RWPE1 (cell line): Measurements from ENCODE around the gene GSTT2.
"Not testable (repeated sequence)": the region's sequence is repeated elsewhere in the genome, so short reads cannot be mapped to it uniquely, and the experiment has no call there.

Experiments
- CTCF ChIA-PET: fragments of 350-600 bp; sonication (Branson Sonifier 250); formaldehyde crosslinking; extraction: SDS; loops from one replicate; lab custom pipeline; 2021; lab: Yijun Ruan, JAX
- POLR2A ChIA-PET: fragments of 400-600 bp; formaldehyde crosslinking; extraction: SDS; loops from one replicate; lab custom pipeline; 2020; ENCODE audit warnings: antibody characterized with exemption; ENCODE audit not compliant: low non-redundant PET; lab: Yijun Ruan, JAX
- DNase-seq: peaks from one replicate; pipeline ENCODE4 v3.0.0; 2012; ENCODE audit warnings: low spot score
- H3K27ac ChIP-seq: fragments of 450-650 bp; 2 replicates; pipeline ENCODE4 v1.5.1; 2017
- TF ChIP-seq, protein P1 (sequence below): fragments of 450-650 bp; conservative IDR thresholded peaks from 2 replicates; pipeline ENCODE4 v1.5.1; 2017; ENCODE audit warnings: low read depth, mild to moderate bottlenecking

GSTT2 gene

DNA sequence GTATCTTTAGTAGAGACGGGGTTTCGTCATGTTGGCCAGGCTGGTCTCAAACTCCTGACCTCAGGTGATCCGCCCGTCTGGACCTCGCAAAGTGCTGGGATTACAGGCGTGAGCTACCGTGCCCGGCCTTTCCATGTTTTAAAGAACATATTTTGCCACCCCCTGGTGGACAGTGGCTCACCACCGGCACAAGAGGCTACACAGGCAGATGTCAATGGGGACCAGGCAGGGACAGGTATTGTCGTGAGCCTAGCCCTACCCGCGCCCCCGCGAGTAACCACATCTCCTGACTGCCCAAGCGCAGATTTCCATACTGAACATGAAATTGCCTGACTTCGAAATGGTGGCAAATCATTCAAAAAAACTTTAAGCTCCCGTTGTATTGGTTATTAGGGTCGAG lies 13.8 kb upstream of the GSTT2 start:
- DNase-seq, H3K27ac ChIP-seq, POLR2A ChIA-PET, CTCF ChIA-PET: not testable (repeated sequence)

DNA sequence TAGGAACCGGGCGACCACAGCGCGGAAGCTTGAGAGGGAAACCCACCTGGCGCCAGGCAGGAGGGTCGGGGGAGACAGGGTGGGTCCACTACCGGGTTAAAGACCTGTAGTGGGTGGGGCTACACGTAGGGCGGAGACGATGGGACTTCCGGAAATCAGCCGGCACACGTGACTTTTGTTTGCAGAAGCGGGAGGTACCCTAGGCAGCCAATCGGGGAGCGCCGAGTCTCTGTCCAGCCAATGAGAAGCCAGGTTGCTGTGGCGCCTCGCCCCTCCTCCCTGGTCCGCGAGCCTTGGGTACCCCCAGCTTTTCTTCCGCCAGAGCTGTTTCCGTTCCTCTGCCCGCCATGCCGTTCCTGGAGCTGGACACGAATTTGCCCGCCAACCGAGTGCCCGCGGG lies 13.4 kb upstream of the GSTT2 start, which contains the start of gene DDTL:
Gene DDTL, plus strand, starts transcription at position 321 of the 400 bp plus-strand sequence. Its CDS starts 27 bp downstream, at position 348.
- CTCF ChIA-PET, DNase-seq, H3K27ac ChIP-seq, POLR2A ChIA-PET: not testable (repeated sequence)

DNA sequence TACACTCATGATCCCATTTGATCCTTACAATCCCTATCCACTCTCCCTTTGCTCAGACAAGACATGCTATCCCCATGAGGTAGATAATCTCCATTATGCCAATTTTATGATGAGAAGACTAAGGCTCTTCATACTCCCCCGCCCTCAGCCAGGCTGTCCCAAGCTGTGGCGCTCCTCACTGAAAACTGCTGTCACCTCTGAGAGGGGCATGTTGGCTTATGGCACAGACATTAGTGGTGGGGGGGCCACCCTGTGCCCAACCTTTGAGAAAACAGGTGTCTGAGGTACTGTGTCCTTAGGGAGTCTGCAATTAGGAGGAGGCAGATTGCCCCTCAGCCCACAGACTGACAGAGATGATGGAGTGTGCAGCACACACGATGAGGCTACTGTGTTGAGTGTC lies 10.9 kb upstream of the GSTT2 start:
- CTCF ChIA-PET, result no interaction called here
- POLR2A ChIA-PET, result no interaction called here
- DNase-seq, result no peak
- TF ChIP-seq, protein P1, sequence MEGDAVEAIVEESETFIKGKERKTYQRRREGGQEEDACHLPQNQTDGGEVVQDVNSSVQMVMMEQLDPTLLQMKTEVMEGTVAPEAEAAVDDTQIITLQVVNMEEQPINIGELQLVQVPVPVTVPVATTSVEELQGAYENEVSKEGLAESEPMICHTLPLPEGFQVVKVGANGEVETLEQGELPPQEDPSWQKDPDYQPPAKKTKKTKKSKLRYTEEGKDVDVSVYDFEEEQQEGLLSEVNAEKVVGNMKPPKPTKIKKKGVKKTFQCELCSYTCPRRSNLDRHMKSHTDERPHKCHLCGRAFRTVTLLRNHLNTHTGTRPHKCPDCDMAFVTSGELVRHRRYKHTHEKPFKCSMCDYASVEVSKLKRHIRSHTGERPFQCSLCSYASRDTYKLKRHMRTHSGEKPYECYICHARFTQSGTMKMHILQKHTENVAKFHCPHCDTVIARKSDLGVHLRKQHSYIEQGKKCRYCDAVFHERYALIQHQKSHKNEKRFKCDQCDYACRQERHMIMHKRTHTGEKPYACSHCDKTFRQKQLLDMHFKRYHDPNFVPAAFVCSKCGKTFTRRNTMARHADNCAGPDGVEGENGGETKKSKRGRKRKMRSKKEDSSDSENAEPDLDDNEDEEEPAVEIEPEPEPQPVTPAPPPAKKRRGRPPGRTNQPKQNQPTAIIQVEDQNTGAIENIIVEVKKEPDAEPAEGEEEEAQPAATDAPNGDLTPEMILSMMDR, result no peak
- H3K27ac ChIP-seq, result 0 out of 2 replicates have a peak overlapping the region, but pooled peaks have one; percentile 11

DNA sequence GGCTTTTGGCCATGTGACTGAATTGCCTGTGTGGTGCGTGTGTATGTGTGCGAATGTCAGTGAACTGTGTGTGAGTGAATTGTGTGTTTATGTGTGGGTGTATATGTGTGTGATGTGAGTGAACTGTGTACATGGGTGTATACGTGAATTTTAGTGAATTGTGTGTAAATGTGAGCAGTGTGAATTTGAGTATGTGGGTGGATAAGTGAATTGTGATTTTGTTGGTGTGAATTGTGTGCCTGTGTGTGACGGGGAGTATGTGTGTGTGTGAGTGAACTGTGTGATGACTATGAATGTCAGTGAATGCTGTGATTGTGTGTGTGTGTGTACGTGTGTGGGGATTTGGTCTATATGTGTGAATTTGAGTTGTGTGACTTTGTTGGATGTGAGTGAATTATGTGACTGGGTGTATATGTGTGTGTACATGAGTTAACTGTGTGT lies 9.7 kb upstream of the GSTT2 start:
- ChIA-PET POLR2A (no interaction called here), CTCF (no interaction called here)
- 0 out of 2 replicates have a peak overlapping the region, but pooled peaks have one; percentile 11 for H3K27ac ChIP-seq
- no peak for DNase-seq
- TF ChIP-seq, protein P1, result no peak

DNA sequence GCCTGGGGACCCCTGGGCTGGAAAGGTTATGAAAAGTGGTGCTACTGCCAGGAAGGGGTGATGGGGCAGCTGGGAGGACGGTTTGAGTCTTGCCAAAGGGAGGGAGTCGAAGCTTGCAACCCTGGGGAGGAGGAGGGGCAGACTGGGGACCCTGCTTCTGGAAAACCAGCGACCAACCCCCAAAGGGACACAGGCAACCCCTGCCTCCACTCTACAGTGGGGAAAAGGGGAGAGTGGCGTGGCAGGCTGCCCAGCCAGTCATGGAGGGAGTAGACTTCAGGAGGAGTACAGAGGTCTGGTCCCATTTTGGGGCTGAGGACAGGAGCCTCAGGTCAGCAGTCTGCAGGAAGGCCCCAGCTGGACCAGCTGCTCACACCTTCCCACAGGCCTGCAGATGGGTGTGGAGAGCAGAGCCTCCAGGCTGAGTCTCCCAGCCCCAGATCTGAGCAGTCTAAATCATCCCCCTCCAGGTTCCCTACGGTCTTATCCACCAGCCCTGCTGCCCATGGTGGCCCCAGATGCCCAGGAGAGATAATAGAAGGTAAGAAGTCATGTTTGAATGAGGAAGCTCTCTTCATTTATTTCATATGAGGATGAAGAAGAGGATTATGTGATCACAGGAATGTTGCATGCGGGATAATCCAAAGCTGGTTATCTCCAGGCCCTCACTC lies 9.0 kb upstream of the GSTT2 start:
- DNase-seq, result no peak
- H3K27ac ChIP-seq, result peak overlapping the region; percentile 32
- TF ChIP-seq, protein P1, result no peak
- CTCF ChIA-PET, result no interaction called here
- POLR2A ChIA-PET, result interaction anchor here (0.5 kb wide), 1 partner anchor 584 kb away, joined by 4 read pairs; no protein-coding TSS in a partner anchor

DNA sequence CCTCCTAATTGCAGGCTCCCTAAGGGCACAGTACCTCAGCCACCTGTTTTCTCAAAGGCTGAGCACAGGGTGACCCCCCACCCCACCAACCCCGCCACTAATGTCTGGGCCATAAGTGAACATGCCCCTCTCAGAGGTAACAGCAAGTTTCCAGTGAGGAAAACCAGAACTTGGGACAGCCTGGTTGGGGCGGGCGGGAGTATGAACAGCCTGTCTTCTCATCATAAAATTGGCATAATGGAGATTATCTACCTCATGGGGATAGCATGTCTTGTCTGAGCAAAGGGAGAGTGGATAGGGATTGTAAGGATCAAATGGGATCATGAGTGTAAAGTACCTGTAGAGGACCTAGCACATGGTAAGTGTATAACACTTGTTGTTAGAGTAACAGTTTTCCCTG lies 8.0 kb upstream of the GSTT2 start:
- H3K27ac ChIP-seq, CTCF ChIA-PET, DNase-seq, POLR2A ChIA-PET: not testable (repeated sequence)

DNA sequence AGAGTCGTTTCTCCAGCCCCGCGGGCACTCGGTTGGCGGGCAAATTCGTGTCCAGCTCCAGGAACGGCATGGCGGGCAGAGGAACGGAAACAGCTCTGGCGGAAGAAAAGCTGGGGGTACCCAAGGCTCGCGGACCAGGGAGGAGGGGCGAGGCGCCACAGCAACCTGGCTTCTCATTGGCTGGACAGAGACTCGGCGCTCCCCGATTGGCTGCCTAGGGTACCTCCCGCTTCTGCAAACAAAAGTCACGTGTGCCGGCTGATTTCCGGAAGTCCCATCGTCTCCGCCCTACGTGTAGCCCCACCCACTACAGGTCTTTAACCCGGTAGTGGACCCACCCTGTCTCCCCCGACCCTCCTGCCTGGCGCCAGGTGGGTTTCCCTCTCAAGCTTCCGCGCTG lies 5.6 kb upstream of the GSTT2 start, which contains the start of gene DDT:
Gene DDT, minus strand, starts transcription at position 97 of the 400 bp plus-strand sequence. Its CDS starts 27 bp downstream, at position 70.
- POLR2A ChIA-PET, CTCF ChIA-PET, H3K27ac ChIP-seq, DNase-seq: not testable (repeated sequence)

DNA sequence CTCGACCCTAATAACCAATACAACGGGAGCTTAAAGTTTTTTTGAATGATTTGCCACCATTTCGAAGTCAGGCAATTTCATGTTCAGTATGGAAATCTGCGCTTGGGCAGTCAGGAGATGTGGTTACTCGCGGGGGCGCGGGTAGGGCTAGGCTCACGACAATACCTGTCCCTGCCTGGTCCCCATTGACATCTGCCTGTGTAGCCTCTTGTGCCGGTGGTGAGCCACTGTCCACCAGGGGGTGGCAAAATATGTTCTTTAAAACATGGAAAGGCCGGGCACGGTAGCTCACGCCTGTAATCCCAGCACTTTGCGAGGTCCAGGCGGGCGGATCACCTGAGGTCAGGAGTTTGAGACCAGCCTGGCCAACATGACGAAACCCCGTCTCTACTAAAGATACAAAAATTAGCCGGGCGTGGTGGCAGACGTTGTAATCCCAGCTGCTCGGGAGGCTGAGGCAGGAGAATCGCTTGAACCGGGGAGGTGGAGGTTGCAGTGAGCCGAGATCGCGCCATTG lies 5.0 kb upstream of the GSTT2 start:
- DNase-seq, CTCF ChIA-PET, H3K27ac ChIP-seq, POLR2A ChIA-PET: not testable (repeated sequence)

DNA sequence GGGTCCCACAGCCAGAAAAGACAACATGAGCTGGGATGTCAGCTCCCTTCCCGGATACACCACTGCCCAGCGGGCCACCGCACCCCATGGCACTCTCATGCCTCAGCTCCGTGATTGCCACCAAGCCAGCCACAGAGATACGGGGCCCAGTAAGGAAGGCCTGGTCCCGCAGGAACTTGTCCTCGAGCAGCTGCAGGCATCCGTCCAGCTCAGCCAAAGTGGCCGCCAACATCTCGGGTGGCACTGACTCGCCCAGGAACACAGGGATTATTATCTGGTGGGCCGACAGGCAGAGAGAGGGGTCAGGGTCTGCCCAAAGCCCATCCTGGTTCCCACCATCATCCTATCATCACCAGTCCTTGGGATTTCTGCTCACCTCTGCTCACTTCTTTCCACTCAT lies 2.6 kb upstream of the GSTT2 start:
- DNase-seq, POLR2A ChIA-PET, H3K27ac ChIP-seq, CTCF ChIA-PET: not testable (repeated sequence)

DNA sequence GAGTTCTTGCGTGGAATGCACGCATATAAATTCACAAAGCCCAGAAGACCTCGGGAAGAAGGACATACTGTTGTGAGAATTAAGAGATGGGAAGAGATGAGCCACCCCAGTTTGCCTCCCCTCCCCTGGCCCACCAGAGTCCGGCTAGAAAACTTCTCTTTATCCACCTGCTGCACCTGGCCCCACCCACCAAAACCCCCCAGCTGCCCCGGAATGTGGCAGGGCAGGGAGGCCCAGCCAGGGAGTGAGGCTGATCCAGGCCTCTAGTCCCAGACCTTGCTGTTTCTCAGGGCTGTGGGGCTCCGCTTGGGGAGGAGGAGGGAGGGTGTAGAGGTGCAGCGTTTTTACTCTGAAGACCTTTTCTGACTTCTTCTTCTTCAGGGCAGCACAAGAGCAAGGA lies 633 bp downstream of the GSTT2 start:
- POLR2A ChIA-PET, DNase-seq, H3K27ac ChIP-seq, CTCF ChIA-PET: not testable (repeated sequence)
